DOHH2 (cell line): ENCODE results near the gene FHL1.

Source experiments
- CTCF ChIP-seq: fragments of 200-600 bp; sonication (generic); IDR thresholded peaks from one replicate; pipeline ENCODE4 v1.5.1; 2014; ENCODE audit warnings: antibody characterized with exemption, mild to moderate bottlenecking, low read depth, low read length; ENCODE audit not compliant: poor library complexity, severe bottlenecking
- EZH2phosphoT487 ChIP-seq: fragments of 200-600 bp; sonication (generic); IDR thresholded peaks from 2 replicates; pipeline ENCODE4 v1.6.1; 2017; ENCODE audit warnings: borderline replicate concordance, mild to moderate bottlenecking, antibody characterized with exemption, low read length, moderate library complexity, mixed read lengths

DNA sequence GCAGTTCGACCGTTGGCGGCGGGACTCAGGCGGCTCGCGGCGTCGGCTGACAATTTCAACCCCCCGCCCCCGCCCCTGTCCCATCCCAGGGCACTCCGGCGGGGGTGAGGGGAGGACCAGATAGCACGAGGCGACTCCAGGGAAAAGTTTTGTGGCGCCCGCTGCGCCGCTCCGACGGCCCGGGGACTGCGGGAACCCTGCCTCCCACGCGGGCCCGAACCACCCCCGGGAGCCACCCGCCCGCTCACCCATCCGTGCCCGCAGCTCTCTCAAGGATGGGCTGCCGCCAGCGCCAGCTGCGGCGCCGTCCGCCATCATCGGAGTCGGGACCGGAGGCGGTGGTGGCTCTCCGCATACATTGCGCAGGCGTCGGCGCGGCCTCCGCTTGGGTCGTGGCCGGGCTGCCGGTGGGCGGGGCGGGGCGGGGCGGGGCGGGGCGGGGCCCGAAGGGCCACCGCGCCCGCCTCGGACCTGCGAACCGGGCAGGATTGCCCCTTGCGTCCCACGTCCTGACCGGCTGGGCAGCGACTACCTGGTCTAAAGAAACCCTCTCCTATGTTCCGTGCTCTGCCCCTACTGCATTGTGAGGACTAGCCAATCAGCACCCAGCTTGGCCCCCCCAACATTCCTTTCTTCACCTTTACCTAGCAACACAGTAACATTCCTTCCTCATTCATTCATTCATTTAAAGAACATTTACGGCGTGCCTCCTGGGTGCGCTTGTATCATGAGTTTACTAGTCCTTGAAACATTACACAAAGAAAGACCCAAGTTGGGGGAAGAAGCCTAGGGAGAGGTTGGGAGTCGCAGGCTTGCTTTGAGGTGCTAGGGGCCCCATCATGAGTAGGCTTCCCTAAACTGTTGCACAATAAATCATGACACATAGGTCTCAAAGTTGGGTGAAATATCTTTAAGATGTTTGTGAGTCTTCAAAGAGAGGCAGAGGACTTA is 104.0 kb downstream of the FHL1 start, which contains the start of gene MAP7D3:
- TF ChIP-seq CTCF: no peak
- TF ChIP-seq EZH2phosphoT487: no peak
